K562 (cell line): ENCODE measurements around the gene MPND. TPM values are rescaled to one million over a fixed set of nuclear protein-coding genes. Genes with fewer than 3 reads are reported as not detected.

ENCODE experiments used
- ARNT ChIP-seq, 2 experiments: fragments of 450-650 bp; IDR thresholded peaks; 2 replicates each; pipeline ENCODE4 v1.6.1; 2016; ENCODE audit warnings: mild to moderate bottlenecking in 1 of 2
- BACH1 ChIP-seq: fragments of 200-800 bp; sonication (Bioruptor generic); IDR thresholded peaks from 2 replicates; pipeline ENCODE4 v1.6.1; 2016; ENCODE audit warnings: missing genetic modification characterization, missing compliant biosample characterization
- BCLAF1 ChIP-seq, 2 experiments: fragments of 450-650 bp in 1 of 2; IDR thresholded peaks; 2 replicates each; pipeline ENCODE4 v1.6.1; 2011 to 2017; ENCODE audit warnings: low read depth in 2 of 2, antibody characterized with exemption in 1 of 2, borderline replicate concordance in 1 of 2, low read length in 1 of 2, mild to moderate bottlenecking in 1 of 2, mixed read lengths in 1 of 2; ENCODE audit not compliant: control insufficient read depth in 1 of 2
- C11orf30 ChIP-seq: fragments of 450-650 bp; IDR thresholded peaks from 2 replicates; pipeline ENCODE4 v1.6.1; 2016; ENCODE audit warnings: low read depth, mild to moderate bottlenecking
- DACH1 ChIP-seq: fragments of 450-650 bp; IDR thresholded peaks from 2 replicates; pipeline ENCODE4 v1.6.1; 2018; ENCODE audit not compliant: partially characterized antibody
- HNRNPK ChIP-seq: fragments of 200-400 bp; formaldehyde crosslinking; IDR thresholded peaks from one replicate; pipeline ENCODE4 v1.6.1; 2018; ENCODE audit warnings: mild to moderate bottlenecking, low read depth, low read length; ENCODE audit not compliant: poor library complexity, severe bottlenecking
- IRF2 ChIP-seq: sonication (generic); formaldehyde crosslinking; IDR thresholded peaks from 2 replicates; pipeline ENCODE4 v1.8.1; 2022; ENCODE audit warnings: mild to moderate bottlenecking, missing genetic modification reagents
- LCOR ChIP-seq: sonication (generic); formaldehyde crosslinking; IDR thresholded peaks from 2 replicates; pipeline ENCODE4 v1.8.0; 2022; ENCODE audit warnings: mild to moderate bottlenecking, missing genetic modification reagents
- MECOM ChIP-seq: fragments of 250-450 bp; sonication (Bioruptor Pico); IDR thresholded peaks from 2 replicates; pipeline ENCODE4 v1.8.0; 2022; ENCODE audit warnings: inconsistent platforms
- NBN ChIP-seq: fragments of 450-650 bp; IDR thresholded peaks from 2 replicates; pipeline ENCODE4 v1.6.1; 2016; ENCODE audit warnings: low read depth, mild to moderate bottlenecking
- NR1H2 ChIP-seq: sonication (generic); formaldehyde crosslinking; IDR thresholded peaks from 2 replicates; pipeline ENCODE4 v1.4.0; 2020; ENCODE audit warnings: mild to moderate bottlenecking, missing genetic modification reagents
- RBM14 ChIP-seq: fragments of 200-400 bp; formaldehyde crosslinking; IDR thresholded peaks from 2 replicates; pipeline ENCODE4 v1.6.1; 2018; ENCODE audit warnings: low read depth, mild to moderate bottlenecking, low read length, moderate library complexity, borderline replicate concordance; ENCODE audit not compliant: insufficient read depth
- SIN3B ChIP-seq: fragments of 450-650 bp; IDR thresholded peaks from 2 replicates; pipeline ENCODE4 v1.6.1; 2017; ENCODE audit warnings: low read depth, mild to moderate bottlenecking, moderate library complexity
- SNRNP70 ChIP-seq: fragments of 200-400 bp; formaldehyde crosslinking; optimal IDR thresholded peaks from 2 replicates; pipeline ENCODE3; 2017; ENCODE audit warnings: low read depth, low read length
- SREBF1 ChIP-seq: fragments of 150-350 bp; IDR thresholded peaks from 2 replicates; pipeline ENCODE4 v1.6.1; 2014; ENCODE audit warnings: antibody characterized with exemption, low read depth, low read length, borderline replicate concordance
- STAT6 ChIP-seq: sonication (generic); formaldehyde crosslinking; IDR thresholded peaks from 2 replicates; pipeline ENCODE4 v1.8.1; 2023; ENCODE audit warnings: mild to moderate bottlenecking, missing genetic modification reagents
- ZNF133 ChIP-seq: fragments of 250-450 bp; sonication (Bioruptor Pico); IDR thresholded peaks from 2 replicates; pipeline ENCODE4 v1.4.0; 2020; ENCODE audit warnings: mild to moderate bottlenecking
- ZNF316 ChIP-seq: fragments of 450-650 bp; IDR thresholded peaks from 2 replicates; pipeline ENCODE4 v1.6.1; 2016
- ZNF609 ChIP-seq: sonication (generic); formaldehyde crosslinking; IDR thresholded peaks from 2 replicates; pipeline ENCODE4 v1.8.1; 2023; ENCODE audit warnings: missing genetic modification reagents, mild to moderate bottlenecking, borderline replicate concordance
- ZNF830 ChIP-seq: fragments of 250-450 bp; sonication (Bioruptor Pico); IDR thresholded peaks from 2 replicates; pipeline ENCODE4 v1.5.0; 2021; ENCODE audit warnings: mild to moderate bottlenecking
- polyA plus RNA-seq, 8 experiments: library from polyadenylated mRNA; depleted of rRNA in 4 of 8; stranded (reverse) in 5 of 8; unstranded in 3 of 8; fragments of >200 nt; fragmentation: Nextera tagmentation in 2 of 8; fragmentation: Illumina TruSeq in 1 of 8; extraction: Ambion mirVana in 2 of 8; extraction: Trizol in 1 of 8; gene quantifications; 2 replicates each; pipeline versions ENCODE4 v1.2.1 to v1.2.3, GENCODE V29; 2011 to 2014; ENCODE audit warnings: inconsistent platforms in 1 of 8, missing spikeins in 1 of 8
- total RNA-seq, 7 experiments: library from RNA; depleted of rRNA in 6 of 7; stranded (reverse); fragments of >200 nt in 6 of 7; fragmentation: Illumina TruSeq in 2 of 7; extraction: Trizol in 2 of 7; gene quantifications; 2 replicates each; pipeline versions ENCODE4 v1.2.1 to v1.2.3, GENCODE V29; 2011 to 2021; ENCODE audit warnings: low replicate concordance in 1 of 7

Gene MPND
- total and polyA plus RNA-seq, 9 of the 15 experiments (the other 6 are each of a cell fraction or from before 2014, with no cell fraction given), result 0.25 to 14.0 (median 3.9) TPM

DNA sequence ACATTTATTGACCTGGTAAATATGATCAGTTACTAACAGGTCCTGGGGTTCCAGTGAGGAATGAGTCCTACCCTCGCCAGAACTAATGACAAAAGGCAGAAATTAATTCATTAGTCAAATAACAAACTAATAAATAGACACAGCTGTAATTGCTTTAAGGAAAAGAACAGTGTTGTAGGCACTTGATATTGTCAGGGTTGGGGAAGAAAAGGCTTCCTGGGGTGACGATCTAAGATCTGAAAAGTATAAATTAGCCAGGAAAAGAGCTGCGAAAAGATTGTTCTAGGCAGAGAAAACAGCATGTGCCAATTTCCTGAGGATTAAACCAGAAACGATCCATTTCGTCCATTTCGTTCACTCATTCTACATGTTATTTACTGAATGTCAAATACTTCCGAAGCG is 58.4 kb downstream of the MPND start (continued):
- no peak for TF ChIP-seq ZNF609
- TF ChIP-seq ZNF316, result no peak
- TF ChIP-seq HNRNPK, result no peak
- TF ChIP-seq DACH1, result peak; percentile 50
- TF ChIP-seq SIN3B, result no peak
- no peak for TF ChIP-seq STAT6 (CRISPR knock-in tag)
- no peak for TF ChIP-seq SREBF1
- no peak for TF ChIP-seq SNRNP70
- TF ChIP-seq BACH1, result no peak
- no peak for TF ChIP-seq BCLAF1 (IDR thresholded peaks at IDR 0.05; ENCODE audit: borderline replicate concordance in 1 of 2, control insufficient read depth in 1 of 2, low read depth in 2 of 2, low read length in 1 of 2)
- peak in 1 of 2 experiments; percentile 55; a peak in 1 of 4 replicates for TF ChIP-seq ARNT (IDR thresholded peaks at IDR 0.05)
- TF ChIP-seq C11orf30, result no peak
- no peak for TF ChIP-seq ZNF830 (CRISPR knock-in tag)
- 0 out of 2 replicates have a peak, but pooled peaks have one; percentile 23 for TF ChIP-seq NBN
- TF ChIP-seq RBM14, result no peak
- TF ChIP-seq NR1H2 (CRISPR knock-in tag), result no peak
- TF ChIP-seq MECOM (CRISPR knock-in tag), result no peak
- TF ChIP-seq LCOR (CRISPR knock-in tag), result no peak
- TF ChIP-seq ZNF133 (CRISPR knock-in tag), result no peak
- no peak for TF ChIP-seq IRF2 (CRISPR knock-in tag)
